ENCODE measurements around the gene CGAS.

Gene CGAS

DNA sequence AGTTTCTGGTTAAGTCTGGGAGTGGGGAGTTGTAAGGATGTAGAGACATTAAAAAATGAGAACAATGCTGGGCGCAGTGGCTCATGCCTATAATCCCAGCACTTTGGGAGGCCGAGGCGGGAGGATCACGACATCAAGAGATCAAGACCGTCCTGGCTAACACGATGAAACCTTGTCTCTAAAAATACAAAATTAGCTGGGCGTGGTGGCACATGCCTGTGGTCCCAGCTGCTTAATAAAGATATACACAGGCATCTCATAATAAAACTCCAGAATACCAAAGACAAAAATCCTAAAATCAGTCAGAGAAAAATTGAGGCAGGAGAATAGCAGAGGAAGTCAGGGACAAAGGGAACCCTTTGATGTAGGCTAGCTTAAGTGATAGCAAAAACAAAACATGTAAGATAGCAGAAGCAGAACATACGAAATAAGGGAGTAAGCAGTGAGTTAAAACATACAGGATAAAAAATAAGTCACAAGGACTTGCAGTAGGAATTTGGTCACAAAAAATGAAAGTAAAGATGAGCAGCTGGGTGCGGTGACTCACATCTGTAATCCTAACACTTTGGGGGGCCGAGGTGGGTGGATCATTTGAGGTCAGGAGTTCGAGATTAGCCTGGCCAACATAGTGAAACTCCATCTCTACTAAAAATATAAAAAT is 33.9 kb downstream of the CGAS start:
- TF ChIP-seq ZNF8 (CRISPR knock-in tag; IDR thresholded peaks at IDR 0.05) = no peak
- TF ChIP-seq, protein P1, sequence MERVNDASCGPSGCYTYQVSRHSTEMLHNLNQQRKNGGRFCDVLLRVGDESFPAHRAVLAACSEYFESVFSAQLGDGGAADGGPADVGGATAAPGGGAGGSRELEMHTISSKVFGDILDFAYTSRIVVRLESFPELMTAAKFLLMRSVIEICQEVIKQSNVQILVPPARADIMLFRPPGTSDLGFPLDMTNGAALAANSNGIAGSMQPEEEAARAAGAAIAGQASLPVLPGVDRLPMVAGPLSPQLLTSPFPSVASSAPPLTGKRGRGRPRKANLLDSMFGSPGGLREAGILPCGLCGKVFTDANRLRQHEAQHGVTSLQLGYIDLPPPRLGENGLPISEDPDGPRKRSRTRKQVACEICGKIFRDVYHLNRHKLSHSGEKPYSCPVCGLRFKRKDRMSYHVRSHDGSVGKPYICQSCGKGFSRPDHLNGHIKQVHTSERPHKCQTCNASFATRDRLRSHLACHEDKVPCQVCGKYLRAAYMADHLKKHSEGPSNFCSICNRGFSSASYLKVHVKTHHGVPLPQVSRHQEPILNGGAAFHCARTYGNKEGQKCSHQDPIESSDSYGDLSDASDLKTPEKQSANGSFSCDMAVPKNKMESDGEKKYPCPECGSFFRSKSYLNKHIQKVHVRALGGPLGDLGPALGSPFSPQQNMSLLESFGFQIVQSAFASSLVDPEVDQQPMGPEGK (CRISPR knock-in tag; IDR thresholded peaks at IDR 0.05; ENCODE audit: borderline replicate concordance) = no peak
- no peak for TF ChIP-seq ZFP30 (CRISPR knock-in tag; IDR thresholded peaks at IDR 0.05)
- TF ChIP-seq, protein P2, sequence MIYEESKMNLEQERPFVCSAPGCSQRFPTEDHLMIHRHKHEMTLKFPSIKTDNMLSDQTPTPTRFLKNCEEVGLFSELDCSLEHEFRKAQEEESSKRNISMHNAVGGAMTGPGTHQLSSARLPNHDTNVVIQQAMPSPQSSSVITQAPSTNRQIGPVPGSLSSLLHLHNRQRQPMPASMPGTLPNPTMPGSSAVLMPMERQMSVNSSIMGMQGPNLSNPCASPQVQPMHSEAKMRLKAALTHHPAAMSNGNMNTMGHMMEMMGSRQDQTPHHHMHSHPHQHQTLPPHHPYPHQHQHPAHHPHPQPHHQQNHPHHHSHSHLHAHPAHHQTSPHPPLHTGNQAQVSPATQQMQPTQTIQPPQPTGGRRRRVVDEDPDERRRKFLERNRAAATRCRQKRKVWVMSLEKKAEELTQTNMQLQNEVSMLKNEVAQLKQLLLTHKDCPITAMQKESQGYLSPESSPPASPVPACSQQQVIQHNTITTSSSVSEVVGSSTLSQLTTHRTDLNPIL (CRISPR knock-in tag; IDR thresholded peaks at IDR 0.05; ENCODE audit: low read depth) = no peak
- no peak for TF ChIP-seq ESRRG (CRISPR knock-in tag; IDR thresholded peaks at IDR 0.05)
- no peak for TF ChIP-seq ZFP3 (CRISPR knock-in tag; IDR thresholded peaks at IDR 0.05)
- ATAC-seq = no peak

DNA sequence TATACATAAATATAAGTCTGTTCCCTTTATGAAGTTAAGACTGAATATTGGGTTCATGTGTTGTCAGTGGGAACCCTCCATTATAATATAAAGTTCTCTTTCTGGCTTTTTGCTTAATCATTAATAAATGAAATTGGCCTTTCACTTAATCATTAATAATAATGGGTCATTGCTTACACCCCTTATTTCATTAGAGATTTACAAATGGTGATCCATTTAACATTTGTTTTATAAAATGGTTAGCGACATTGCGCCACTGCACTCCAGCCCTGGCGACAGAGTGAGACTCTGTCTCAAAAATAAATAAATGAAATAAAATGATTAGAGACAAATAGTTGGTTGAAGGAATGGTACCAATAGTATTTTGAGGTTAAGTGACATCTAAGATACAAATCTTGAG is 39.0 kb downstream of the CGAS start:
- ATAC-seq = no peak
- TF ChIP-seq ZFP30 (CRISPR knock-in tag; IDR thresholded peaks at IDR 0.05) (no peak), PPARA (CRISPR knock-in tag; IDR thresholded peaks at IDR 0.05; ENCODE audit: borderline replicate concordance) (no peak), GLIS3 (CRISPR knock-in tag; IDR thresholded peaks at IDR 0.05) (no peak)

DNA sequence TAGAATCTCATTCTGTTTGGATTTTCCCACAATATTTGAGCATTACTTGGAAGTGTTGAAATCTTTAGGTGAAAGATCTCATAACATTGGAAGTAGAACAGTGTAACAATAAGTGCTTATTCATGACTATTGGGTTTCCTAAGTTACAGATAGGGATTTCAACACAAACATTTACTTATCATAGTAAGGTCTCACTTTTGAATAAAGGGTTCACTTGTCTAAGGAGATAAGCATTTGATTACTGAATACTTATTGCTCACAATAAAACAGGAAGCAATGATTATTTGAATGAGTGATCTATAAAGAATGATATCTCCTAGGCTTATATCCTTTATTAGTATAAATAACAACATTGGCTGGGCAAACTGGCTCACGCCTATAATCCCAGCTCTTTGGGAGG is 42.7 kb downstream of the CGAS start:
- ATAC-seq = no peak
- TF ChIP-seq RARB (CRISPR knock-in tag; IDR thresholded peaks at IDR 0.05) (no peak), ESRRG (CRISPR knock-in tag; IDR thresholded peaks at IDR 0.05) (no peak), OSR1 (CRISPR knock-in tag; IDR thresholded peaks at IDR 0.05) (no peak), ZC3H10 (CRISPR knock-in tag; IDR thresholded peaks at IDR 0.05) (no peak), ZFP3 (CRISPR knock-in tag; IDR thresholded peaks at IDR 0.05) (no peak), ZFP30 (CRISPR knock-in tag; IDR thresholded peaks at IDR 0.05) (no peak), PPARA (CRISPR knock-in tag; IDR thresholded peaks at IDR 0.05; ENCODE audit: borderline replicate concordance) (no peak), GLIS3 (CRISPR knock-in tag; IDR thresholded peaks at IDR 0.05) (no peak), ARNTL (CRISPR knock-in tag; IDR thresholded peaks at IDR 0.05; ENCODE audit: borderline replicate concordance, low read depth) (no peak)
- TF ChIP-seq, protein P3, sequence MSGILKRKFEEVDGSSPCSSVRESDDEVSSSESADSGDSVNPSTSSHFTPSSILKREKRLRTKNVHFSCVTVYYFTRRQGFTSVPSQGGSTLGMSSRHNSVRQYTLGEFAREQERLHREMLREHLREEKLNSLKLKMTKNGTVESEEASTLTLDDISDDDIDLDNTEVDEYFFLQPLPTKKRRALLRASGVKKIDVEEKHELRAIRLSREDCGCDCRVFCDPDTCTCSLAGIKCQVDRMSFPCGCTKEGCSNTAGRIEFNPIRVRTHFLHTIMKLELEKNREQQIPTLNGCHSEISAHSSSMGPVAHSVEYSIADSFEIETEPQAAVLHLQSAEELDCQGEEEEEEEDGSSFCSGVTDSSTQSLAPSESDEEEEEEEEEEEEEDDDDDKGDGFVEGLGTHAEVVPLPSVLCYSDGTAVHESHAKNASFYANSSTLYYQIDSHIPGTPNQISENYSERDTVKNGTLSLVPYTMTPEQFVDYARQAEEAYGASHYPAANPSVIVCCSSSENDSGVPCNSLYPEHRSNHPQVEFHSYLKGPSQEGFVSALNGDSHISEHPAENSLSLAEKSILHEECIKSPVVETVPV (CRISPR knock-in tag; IDR thresholded peaks at IDR 0.05) = no peak
- TF ChIP-seq, protein P4, sequence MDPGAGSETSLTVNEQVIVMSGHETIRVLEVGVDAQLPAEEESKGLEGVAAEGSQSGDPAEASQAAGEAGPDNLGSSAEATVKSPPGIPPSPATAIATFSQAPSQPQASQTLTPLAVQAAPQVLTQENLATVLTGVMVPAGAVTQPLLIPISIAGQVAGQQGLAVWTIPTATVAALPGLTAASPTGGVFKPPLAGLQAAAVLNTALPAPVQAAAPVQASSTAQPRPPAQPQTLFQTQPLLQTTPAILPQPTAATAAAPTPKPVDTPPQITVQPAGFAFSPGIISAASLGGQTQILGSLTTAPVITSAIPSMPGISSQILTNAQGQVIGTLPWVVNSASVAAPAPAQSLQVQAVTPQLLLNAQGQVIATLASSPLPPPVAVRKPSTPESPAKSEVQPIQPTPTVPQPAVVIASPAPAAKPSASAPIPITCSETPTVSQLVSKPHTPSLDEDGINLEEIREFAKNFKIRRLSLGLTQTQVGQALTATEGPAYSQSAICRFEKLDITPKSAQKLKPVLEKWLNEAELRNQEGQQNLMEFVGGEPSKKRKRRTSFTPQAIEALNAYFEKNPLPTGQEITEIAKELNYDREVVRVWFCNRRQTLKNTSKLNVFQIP (CRISPR knock-in tag; IDR thresholded peaks at IDR 0.05; ENCODE audit: borderline replicate concordance, low read depth) = no peak
- TF ChIP-seq, protein P5, sequence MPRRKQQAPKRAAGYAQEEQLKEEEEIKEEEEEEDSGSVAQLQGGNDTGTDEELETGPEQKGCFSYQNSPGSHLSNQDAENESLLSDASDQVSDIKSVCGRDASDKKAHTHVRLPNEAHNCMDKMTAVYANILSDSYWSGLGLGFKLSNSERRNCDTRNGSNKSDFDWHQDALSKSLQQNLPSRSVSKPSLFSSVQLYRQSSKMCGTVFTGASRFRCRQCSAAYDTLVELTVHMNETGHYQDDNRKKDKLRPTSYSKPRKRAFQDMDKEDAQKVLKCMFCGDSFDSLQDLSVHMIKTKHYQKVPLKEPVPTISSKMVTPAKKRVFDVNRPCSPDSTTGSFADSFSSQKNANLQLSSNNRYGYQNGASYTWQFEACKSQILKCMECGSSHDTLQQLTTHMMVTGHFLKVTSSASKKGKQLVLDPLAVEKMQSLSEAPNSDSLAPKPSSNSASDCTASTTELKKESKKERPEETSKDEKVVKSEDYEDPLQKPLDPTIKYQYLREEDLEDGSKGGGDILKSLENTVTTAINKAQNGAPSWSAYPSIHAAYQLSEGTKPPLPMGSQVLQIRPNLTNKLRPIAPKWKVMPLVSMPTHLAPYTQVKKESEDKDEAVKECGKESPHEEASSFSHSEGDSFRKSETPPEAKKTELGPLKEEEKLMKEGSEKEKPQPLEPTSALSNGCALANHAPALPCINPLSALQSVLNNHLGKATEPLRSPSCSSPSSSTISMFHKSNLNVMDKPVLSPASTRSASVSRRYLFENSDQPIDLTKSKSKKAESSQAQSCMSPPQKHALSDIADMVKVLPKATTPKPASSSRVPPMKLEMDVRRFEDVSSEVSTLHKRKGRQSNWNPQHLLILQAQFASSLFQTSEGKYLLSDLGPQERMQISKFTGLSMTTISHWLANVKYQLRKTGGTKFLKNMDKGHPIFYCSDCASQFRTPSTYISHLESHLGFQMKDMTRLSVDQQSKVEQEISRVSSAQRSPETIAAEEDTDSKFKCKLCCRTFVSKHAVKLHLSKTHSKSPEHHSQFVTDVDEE (CRISPR knock-in tag; IDR thresholded peaks at IDR 0.05) = no peak
- TF ChIP-seq, protein P1 (CRISPR knock-in tag; IDR thresholded peaks at IDR 0.05; ENCODE audit: borderline replicate concordance) = no peak

DNA sequence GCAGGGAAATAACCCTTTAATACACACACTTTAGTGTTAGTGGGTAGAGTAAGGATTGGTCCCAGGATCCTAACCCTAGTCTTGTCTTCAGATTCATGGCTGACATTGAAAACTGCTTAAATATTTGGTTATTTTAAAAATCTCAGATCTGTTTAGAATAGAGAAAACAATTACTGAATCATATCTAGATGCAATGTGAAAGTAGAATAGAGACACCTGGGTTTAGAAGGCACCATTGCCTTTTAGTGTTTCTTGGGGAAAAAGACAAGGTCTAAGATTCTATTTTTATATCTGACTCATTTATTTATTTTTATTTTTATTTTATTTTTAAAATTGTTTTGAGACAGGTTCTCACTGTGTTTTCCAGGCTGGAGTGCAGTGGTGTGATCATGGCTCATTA is 51.4 kb downstream of the CGAS start:
- no peak for ATAC-seq
- no peak for TF ChIP-seq OSR1 (CRISPR knock-in tag; IDR thresholded peaks at IDR 0.05)
- no peak for TF ChIP-seq CSDC2 (CRISPR knock-in tag; IDR thresholded peaks at IDR 0.05)
- no peak for TF ChIP-seq GLIS3 (CRISPR knock-in tag; IDR thresholded peaks at IDR 0.05)
- TF ChIP-seq, protein P4 (CRISPR knock-in tag; IDR thresholded peaks at IDR 0.05; ENCODE audit: borderline replicate concordance, low read depth) = no peak
- TF ChIP-seq, protein P2 (CRISPR knock-in tag; IDR thresholded peaks at IDR 0.05; ENCODE audit: low read depth) = no peak
- no peak for TF ChIP-seq TOX (CRISPR knock-in tag; IDR thresholded peaks at IDR 0.05; ENCODE audit: borderline replicate concordance)
- TF ChIP-seq ZFP3 (CRISPR knock-in tag; IDR thresholded peaks at IDR 0.05) = no peak
- no peak for TF ChIP-seq ESRRG (CRISPR knock-in tag; IDR thresholded peaks at IDR 0.05)
- no peak for TF ChIP-seq ZNF70 (CRISPR knock-in tag; IDR thresholded peaks at IDR 0.05)
- TF ChIP-seq RARB (CRISPR knock-in tag; IDR thresholded peaks at IDR 0.05) = no peak
- no peak for TF ChIP-seq PPARA (CRISPR knock-in tag; IDR thresholded peaks at IDR 0.05; ENCODE audit: borderline replicate concordance)
- TF ChIP-seq TCF4 (CRISPR knock-in tag; IDR thresholded peaks at IDR 0.05; ENCODE audit: borderline replicate concordance) = no peak
- TF ChIP-seq ZNF8 (CRISPR knock-in tag; IDR thresholded peaks at IDR 0.05) = no peak

Data from SK-N-SH treated with all-trans-retinoic acid at 6 μM for 48 hours (cell line).